AG04449 (cell line): Measurements from ENCODE around the gene CALN1.

Source experiments
- CTCF ChIA-PET: fragments of 350-600 bp; formaldehyde crosslinking; extraction: SDS; loops from one replicate; lab custom pipeline; 2021; ENCODE audit warnings: antibody characterized with exemption; lab: Yijun Ruan, JAX
- POLR2A ChIA-PET: fragments of 400-600, 350-600 bp; formaldehyde crosslinking; extraction: SDS; loops from one replicate; lab custom pipeline; 2020; ENCODE audit warnings: antibody characterized with exemption, inconsistent platforms; lab: Yijun Ruan, JAX
- DNase-seq: peaks from one replicate; pipeline ENCODE4 v3.0.0-alpha.2; 2010; ENCODE audit warnings: low read depth, low spot score
- H3K4me3 ChIP-seq: 2 replicates; pipeline ENCODE4 v1.5.1; 2011; ENCODE audit warnings: low read depth, mild to moderate bottlenecking, control low read depth, low read length
- TF ChIP-seq, protein P1 (sequence below): IDR thresholded peaks from one replicate; pipeline ENCODE4 v1.5.1; 2011; ENCODE audit warnings: mild to moderate bottlenecking, moderate library complexity, low read length, control low read depth, inconsistent platforms; ENCODE audit not compliant: insufficient read depth; ENCODE audit errors: missing control alignments

CALN1 gene

GRCh38 chr7:71987200-71987767 lies 424.9 kb downstream of the CALN1 start:
- DNase-seq, result no peak
- ChIA-PET POLR2A (no interaction called here), CTCF (no interaction called here)
- TF ChIP-seq, protein P1, sequence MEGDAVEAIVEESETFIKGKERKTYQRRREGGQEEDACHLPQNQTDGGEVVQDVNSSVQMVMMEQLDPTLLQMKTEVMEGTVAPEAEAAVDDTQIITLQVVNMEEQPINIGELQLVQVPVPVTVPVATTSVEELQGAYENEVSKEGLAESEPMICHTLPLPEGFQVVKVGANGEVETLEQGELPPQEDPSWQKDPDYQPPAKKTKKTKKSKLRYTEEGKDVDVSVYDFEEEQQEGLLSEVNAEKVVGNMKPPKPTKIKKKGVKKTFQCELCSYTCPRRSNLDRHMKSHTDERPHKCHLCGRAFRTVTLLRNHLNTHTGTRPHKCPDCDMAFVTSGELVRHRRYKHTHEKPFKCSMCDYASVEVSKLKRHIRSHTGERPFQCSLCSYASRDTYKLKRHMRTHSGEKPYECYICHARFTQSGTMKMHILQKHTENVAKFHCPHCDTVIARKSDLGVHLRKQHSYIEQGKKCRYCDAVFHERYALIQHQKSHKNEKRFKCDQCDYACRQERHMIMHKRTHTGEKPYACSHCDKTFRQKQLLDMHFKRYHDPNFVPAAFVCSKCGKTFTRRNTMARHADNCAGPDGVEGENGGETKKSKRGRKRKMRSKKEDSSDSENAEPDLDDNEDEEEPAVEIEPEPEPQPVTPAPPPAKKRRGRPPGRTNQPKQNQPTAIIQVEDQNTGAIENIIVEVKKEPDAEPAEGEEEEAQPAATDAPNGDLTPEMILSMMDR, result no peak
- H3K4me3 ChIP-seq, result no peak overlapping the region

DNA sequence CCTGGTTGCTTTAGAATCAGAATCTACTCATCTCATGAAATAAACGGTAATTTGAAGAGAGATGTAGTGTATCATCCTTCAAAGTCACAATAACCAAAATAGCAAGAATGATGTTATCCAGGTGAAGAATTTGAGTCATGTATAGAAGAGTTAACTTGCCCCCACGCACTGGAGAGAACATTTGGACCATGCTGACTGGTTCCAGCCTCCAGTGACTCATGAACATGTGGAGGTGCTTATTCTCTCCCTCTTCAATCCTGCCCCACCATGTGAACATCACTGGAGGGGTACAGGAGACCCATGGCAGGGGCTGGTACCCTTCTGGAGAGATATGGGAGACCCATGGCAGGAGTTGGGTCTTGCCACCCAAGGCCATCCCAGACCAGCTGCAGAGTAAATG lies 427.8 kb downstream of the CALN1 start:
- TF ChIP-seq, protein P1, result no peak

GRCh38 chr7:71982851-71983250 lies 429.3 kb downstream of the CALN1 start:
- ChIA-PET CTCF (no interaction called here), POLR2A (no interaction called here)
- TF ChIP-seq, protein P1, result no peak
- no peak for DNase-seq
- no peak overlapping the region for H3K4me3 ChIP-seq

More for the DNA sequence above, 427.8 kb downstream of the CALN1 start:
- ChIA-PET POLR2A (no interaction called here), CTCF (no interaction called here)
- no peak for DNase-seq
- no peak overlapping the region for H3K4me3 ChIP-seq

DNA sequence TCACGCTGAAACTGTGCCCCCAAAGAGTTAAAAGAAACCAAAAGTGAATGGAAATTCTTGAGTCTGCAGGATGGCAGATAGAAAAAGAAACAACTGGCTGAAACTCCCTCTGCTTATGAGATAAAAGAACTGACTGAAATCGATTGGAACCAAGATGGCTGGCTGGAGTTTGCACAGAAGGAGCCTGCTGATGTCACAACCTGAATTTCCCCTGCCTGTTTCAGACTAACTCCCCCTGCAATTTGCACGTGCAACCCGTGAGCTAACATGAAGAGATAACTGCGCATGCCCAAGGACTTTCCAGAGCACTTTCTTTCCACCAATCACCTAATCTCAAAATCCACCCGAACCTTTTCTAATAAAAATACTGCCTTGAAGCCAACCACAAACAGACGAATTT lies 435.5 kb downstream of the CALN1 start:
- H3K4me3 ChIP-seq, result no peak overlapping the region
- DNase-seq, result no peak
- TF ChIP-seq, protein P1, result no peak
- ChIA-PET CTCF (no interaction called here), POLR2A (no interaction called here)

DNA sequence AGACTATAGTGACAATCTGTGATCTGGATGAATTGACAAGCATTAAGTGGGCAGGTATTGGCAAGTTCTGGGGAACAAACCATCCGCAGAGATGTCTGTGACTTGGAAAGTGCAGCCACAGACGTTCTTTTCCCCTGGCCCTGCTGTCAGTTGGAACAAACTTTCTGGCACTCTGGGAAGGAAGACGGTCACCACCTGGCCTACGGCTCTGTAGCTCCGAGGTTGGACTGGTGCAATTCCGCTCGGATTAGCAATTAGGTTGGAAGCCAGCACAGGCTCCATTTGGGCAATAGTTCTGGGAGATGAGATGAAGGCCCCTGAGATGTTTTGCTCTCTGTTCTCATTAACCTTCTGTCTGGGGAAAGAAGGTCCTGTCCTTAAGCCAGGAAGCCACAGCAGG lies 437.5 kb downstream of the CALN1 start:
- H3K4me3 ChIP-seq, result no peak overlapping the region
- CTCF ChIA-PET, result no interaction called here
- TF ChIP-seq, protein P1, result no peak
- POLR2A ChIA-PET, result no interaction called here
- no peak for DNase-seq

DNA sequence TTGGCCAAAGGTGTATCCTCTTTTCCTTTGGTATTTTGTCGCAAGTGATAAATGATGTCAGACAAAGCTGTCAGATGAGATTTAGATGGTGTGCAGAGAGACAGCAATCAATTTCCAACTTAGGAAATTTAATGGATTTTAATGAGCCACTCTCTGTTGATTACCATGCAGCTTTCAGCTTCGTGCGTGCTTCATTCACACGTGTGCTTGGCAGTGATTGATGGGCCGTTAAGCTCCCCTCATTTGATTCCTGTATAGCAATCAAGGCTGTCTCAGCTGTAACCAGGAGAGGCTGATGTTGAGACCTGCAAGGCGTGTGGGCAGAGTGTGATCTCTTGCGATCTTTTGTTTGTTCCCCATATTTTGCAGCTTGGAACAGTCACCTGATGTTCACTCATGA lies 439.6 kb downstream of the CALN1 start:
- no peak for DNase-seq
- CTCF ChIA-PET, result no interaction called here
- TF ChIP-seq, protein P1, result no peak
- POLR2A ChIA-PET, result no interaction called here
- H3K4me3 ChIP-seq, result no peak overlapping the region
